22Rv1 (cell line): ENCODE measurements around the gene HPS3.
"Not testable (repeated sequence)": the region's sequence is repeated elsewhere in the genome, so short reads cannot be mapped to it uniquely, and the experiment has no call there.

Experiments used
- H3K27ac ChIP-seq: fragments of 450-650 bp; 2 replicates; pipeline ENCODE4 v1.5.1; 2017
- ZFX ChIP-seq: fragments of 450-650 bp; IDR thresholded peaks from 2 replicates; pipeline ENCODE4 v1.6.1; 2017; ENCODE audit warnings: antibody characterized with exemption, borderline replicate concordance
- TF ChIP-seq, protein P1 (sequence below): fragments of 450-650 bp; IDR thresholded peaks from 2 replicates; pipeline ENCODE4 v1.5.1; 2017; ENCODE audit warnings: mild to moderate bottlenecking

Gene HPS3

GRCh38 chr3:149186219-149186618 lies 56.8 kb downstream of the HPS3 start:
- TF ChIP-seq, protein P1, sequence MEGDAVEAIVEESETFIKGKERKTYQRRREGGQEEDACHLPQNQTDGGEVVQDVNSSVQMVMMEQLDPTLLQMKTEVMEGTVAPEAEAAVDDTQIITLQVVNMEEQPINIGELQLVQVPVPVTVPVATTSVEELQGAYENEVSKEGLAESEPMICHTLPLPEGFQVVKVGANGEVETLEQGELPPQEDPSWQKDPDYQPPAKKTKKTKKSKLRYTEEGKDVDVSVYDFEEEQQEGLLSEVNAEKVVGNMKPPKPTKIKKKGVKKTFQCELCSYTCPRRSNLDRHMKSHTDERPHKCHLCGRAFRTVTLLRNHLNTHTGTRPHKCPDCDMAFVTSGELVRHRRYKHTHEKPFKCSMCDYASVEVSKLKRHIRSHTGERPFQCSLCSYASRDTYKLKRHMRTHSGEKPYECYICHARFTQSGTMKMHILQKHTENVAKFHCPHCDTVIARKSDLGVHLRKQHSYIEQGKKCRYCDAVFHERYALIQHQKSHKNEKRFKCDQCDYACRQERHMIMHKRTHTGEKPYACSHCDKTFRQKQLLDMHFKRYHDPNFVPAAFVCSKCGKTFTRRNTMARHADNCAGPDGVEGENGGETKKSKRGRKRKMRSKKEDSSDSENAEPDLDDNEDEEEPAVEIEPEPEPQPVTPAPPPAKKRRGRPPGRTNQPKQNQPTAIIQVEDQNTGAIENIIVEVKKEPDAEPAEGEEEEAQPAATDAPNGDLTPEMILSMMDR, result no peak
- TF ChIP-seq ZFX, result no peak
- H3K27ac ChIP-seq, result no peak overlapping the region

- TF ChIP-seq ZFX, result no peak
- TF ChIP-seq, protein P1, result no peak
- no peak overlapping the region for H3K27ac ChIP-seq
These were observed 57.3 kb downstream of the HPS3 start for GRCh38 chr3:149186721-149187120.

DNA sequence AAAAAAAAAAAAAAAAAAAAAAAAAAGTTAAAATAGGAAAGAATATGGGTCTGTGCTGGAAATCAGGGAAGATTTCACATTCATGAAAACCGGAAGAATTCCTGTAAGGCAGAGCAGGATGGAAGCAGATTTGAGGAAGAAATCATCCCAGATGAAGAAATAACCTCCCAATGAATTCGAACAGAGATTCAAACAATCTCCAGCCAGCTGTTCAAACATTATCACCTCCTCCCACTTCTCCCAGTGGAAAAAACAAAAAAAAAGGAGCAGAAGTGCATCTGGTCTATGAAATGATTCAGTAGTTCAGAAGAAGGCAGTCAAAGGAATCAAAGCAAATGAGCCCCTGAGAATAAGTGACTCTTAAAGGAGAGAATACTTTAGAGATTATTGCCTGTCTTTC lies 59.1 kb downstream of the HPS3 start:
- no peak for TF ChIP-seq ZFX
- TF ChIP-seq, protein P1, result no peak
- H3K27ac ChIP-seq, result no peak overlapping the region

GRCh38 chr3:149195221-149195620 lies 65.8 kb downstream of the HPS3 start:
- no peak for TF ChIP-seq ZFX
- TF ChIP-seq, protein P1, result no peak

DNA sequence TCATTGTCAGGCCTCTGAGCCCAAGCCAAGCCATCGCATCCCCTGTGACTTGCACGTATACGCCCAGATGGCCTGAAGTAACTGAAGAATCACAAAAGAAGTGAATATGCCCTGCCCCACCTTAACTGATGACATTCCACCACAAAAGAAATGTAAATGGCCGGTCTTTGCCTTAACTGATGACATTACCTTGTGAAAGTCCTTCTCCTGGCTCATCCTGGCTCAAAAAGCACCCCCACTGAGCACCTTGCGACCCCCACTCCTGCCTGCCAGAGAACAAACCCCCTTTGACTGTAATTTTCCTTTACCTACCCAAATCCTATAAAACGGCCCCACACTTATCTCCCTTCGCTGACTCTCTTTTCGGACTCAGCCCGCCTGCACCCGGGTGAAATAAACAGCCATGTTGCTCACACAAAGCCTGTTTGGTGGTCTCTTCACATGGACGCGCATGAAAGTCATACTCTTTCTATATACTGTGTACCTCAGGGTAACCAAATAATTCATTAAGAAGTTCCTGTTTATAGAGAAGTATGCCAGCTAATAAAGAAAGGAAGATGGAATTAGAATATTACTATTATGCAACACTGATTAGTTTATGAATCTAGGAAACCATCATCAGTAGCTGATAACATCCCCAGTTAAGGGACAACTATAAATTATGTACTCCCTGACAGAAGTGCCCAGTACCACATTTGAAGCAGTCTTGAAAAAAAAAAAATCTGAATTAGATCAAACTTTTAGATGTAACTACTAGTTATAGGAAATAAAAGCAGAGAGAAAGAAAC lies 67.6 kb downstream of the HPS3 start:
- not testable (repeated sequence) for H3K27ac ChIP-seq

More at GRCh38 chr3:149195221-149195620, 65.8 kb downstream of the HPS3 start:
- no peak overlapping the region for H3K27ac ChIP-seq

- TF ChIP-seq ZFX, result no peak
- TF ChIP-seq, protein P1, result no peak
These were observed 68.2 kb downstream of the HPS3 start for GRCh38 chr3:149197669-149198068.

GRCh38 chr3:149198611-149199010 lies 69.2 kb downstream of the HPS3 start:
- TF ChIP-seq ZFX, result no peak
- TF ChIP-seq, protein P1, result no peak
- no peak overlapping the region for H3K27ac ChIP-seq

More at GRCh38 chr3:149197669-149198068, 68.2 kb downstream of the HPS3 start:
- no peak overlapping the region for H3K27ac ChIP-seq

DNA sequence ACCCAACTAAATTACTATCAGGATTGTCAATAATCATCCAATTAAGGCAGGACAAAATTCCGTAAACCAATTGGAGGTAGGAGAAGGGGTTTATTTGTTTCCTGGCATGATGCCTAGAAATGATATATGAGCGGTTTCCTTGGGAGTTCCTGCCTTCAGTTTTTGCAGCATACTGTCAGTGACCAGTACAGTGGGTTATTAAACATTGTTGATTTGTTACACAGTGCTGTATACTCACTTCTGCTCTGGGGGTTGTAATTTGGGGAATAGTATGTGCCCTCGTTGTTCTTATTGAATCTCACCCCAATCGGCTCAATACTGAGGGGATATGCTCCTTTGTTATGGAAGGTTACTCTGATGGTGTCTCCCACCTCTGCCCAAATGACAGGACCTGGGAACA lies 70.0 kb downstream of the HPS3 start:
- H3K27ac ChIP-seq, result no peak overlapping the region
- TF ChIP-seq ZFX, result no peak
- TF ChIP-seq, protein P1, result no peak
